ENCODE results near the gene KRT36.

The KRT36 gene

DNA sequence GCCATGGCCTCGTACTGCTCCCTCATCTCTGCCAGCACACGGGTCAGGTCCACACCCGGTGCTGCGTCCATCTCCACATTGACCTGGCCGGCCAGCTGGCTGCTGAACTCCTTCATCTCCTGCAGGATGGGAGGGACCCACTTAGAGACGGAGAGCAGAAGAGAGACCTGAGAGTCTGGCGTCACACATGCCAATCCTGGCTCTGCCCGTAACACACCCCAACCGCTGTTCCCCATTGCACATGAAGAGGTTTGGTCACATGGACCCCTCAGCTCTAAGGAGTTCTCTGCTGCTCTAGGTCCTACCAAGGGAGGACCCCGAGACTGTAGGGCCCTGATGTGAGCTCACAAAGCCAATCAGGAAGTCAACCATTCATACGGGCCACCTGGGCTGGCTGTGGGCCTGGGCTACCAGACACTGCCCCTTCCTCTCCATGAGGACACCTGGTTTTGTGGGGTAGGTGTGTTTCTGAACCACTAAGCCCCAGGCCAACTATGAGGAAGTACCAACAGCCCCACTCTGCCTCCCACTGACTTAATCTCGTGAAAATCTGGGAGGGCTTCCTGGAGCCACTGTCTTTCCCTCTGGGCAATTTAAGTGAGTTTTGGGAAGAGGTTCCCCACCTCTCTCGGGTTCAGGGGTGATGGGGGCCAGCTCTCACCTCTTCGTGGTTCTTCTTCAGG is 26.6 kb upstream of the KRT36 start:
- H3K9me3 ChIP-seq (ENCODE audit: severe bottlenecking): no peaks in the 10 kb centered on the region
- H3K36me3 ChIP-seq (ENCODE audit: low read depth): no peaks in the 10 kb centered on the region
- H3K4me3 ChIP-seq (ENCODE audit: severe bottlenecking): no peak overlapping the region
- TF ChIP-seq, protein P1, sequence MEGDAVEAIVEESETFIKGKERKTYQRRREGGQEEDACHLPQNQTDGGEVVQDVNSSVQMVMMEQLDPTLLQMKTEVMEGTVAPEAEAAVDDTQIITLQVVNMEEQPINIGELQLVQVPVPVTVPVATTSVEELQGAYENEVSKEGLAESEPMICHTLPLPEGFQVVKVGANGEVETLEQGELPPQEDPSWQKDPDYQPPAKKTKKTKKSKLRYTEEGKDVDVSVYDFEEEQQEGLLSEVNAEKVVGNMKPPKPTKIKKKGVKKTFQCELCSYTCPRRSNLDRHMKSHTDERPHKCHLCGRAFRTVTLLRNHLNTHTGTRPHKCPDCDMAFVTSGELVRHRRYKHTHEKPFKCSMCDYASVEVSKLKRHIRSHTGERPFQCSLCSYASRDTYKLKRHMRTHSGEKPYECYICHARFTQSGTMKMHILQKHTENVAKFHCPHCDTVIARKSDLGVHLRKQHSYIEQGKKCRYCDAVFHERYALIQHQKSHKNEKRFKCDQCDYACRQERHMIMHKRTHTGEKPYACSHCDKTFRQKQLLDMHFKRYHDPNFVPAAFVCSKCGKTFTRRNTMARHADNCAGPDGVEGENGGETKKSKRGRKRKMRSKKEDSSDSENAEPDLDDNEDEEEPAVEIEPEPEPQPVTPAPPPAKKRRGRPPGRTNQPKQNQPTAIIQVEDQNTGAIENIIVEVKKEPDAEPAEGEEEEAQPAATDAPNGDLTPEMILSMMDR (IDR thresholded peaks at IDR 0.05; ENCODE audit: poor library complexity, severe bottlenecking): no peak
- no peak overlapping the region for H3K27ac ChIP-seq (ENCODE audit: poor library complexity, severe bottlenecking)
- H3K4me1 ChIP-seq (ENCODE audit: insufficient read depth, poor library complexity, severe bottlenecking): peaks cover 39% of the 10 kb centered on the region
- DNase-seq (ENCODE audit: low spot score): no peak
- no peak for ATAC-seq (ENCODE audit: low read depth)
- H3K27me3 ChIP-seq (ENCODE audit: insufficient read depth, poor library complexity, severe bottlenecking): no peaks in the 10 kb centered on the region

GRCh38 chr17:41513168-41513547 is 23.4 kb upstream of the KRT36 start:
- Histone ChIP-seq H3K27ac (ENCODE audit: poor library complexity, severe bottlenecking) (no peak overlapping the region), H3K36me3 (ENCODE audit: low read depth) (no peaks in the 10 kb centered on the region), H3K9me3 (ENCODE audit: severe bottlenecking) (no peaks in the 10 kb centered on the region), H3K27me3 (ENCODE audit: insufficient read depth, poor library complexity, severe bottlenecking) (no peaks in the 10 kb centered on the region), H3K4me3 (ENCODE audit: severe bottlenecking) (no peak overlapping the region), H3K4me1 (ENCODE audit: insufficient read depth, poor library complexity, severe bottlenecking) (peaks cover 8% of the 10 kb centered on the region)
- ATAC-seq (ENCODE audit: low read depth): no peak
- DNase-seq (ENCODE audit: low spot score): no peak
- TF ChIP-seq, protein P1 (IDR thresholded peaks at IDR 0.05; ENCODE audit: poor library complexity, severe bottlenecking): no peak

DNA sequence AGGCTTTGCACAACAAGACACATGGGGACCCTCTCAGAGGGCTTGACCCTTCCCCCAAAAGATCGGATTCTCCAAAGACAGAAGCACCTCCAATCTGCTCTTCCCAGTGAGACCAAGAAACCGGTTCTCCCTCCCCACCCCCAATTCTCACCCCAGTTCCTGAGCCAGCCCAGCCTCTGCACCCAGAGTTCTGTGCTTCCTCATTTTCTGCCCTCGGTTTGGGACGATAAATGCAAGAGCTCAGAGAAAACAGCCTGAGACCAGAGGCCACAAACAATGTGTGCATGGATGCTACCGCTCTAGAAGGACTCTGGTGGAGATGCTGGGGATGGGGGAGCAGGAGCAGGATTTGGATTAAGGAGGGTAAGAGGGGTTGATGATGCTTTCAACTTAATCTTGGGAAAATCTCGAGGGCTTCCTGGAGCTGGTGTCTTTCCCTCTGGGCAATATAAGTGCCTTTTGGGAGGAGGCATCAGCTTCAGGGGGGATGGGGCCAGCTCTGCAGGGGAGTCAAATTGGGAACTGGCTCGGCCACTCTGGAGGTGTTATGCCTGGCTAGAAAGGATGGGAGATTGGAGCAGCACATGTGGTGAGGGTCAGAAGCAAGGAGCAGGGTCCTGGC is 22.9 kb upstream of the KRT36 start:
- ATAC-seq (ENCODE audit: low read depth) (no peak), DNase-seq (ENCODE audit: low spot score) (no peak)
- no peaks in the 10 kb centered on the region for H3K36me3 ChIP-seq (ENCODE audit: low read depth)
- no peak overlapping the region for H3K27ac ChIP-seq (ENCODE audit: poor library complexity, severe bottlenecking)
- H3K27me3 ChIP-seq (ENCODE audit: insufficient read depth, poor library complexity, severe bottlenecking): no peaks in the 10 kb centered on the region
- no peaks in the 10 kb centered on the region for H3K9me3 ChIP-seq (ENCODE audit: severe bottlenecking)
- TF ChIP-seq, protein P1 (IDR thresholded peaks at IDR 0.05; ENCODE audit: poor library complexity, severe bottlenecking): no peak
- peaks cover 9% of the 10 kb centered on the region for H3K4me1 ChIP-seq (ENCODE audit: insufficient read depth, poor library complexity, severe bottlenecking)
- H3K4me3 ChIP-seq (ENCODE audit: severe bottlenecking): no peak overlapping the region

GRCh38 chr17:41511716-41512115 is 22.0 kb upstream of the KRT36 start:
- TF ChIP-seq, protein P1 (IDR thresholded peaks at IDR 0.05; ENCODE audit: poor library complexity, severe bottlenecking): no peak
- no peak for ATAC-seq (ENCODE audit: low read depth)

DNA sequence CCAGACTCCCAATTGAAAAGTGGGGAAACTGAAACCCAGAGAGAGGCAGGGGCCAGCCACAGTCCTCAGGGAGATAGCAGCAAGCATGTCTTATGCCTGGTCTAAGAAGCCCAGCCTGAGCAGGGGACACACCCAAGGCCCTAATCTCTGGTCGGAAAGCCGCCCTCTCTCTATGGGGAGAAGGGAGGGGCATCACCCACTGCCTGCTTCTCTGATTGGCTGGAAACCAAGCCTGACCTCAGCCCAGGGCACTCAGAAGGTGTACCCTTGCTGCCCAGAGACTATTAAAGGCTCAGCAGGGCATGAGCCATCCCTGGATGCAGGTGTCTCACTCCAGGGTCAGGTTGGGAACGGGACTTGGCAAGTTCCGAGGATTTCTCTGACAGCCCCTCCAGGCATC is 21.4 kb upstream of the KRT36 start:
- DNase-seq (ENCODE audit: low spot score) (no peak), ATAC-seq (ENCODE audit: low read depth) (no peak)
- TF ChIP-seq, protein P1 (IDR thresholded peaks at IDR 0.05; ENCODE audit: poor library complexity, severe bottlenecking): no peak
- no peaks in the 10 kb centered on the region for H3K9me3 ChIP-seq (ENCODE audit: severe bottlenecking)
- H3K27me3 ChIP-seq (ENCODE audit: insufficient read depth, poor library complexity, severe bottlenecking): no peaks in the 10 kb centered on the region
- H3K36me3 ChIP-seq (ENCODE audit: low read depth): no peaks in the 10 kb centered on the region
- no peak overlapping the region for H3K4me3 ChIP-seq (ENCODE audit: severe bottlenecking)
- H3K27ac ChIP-seq (ENCODE audit: poor library complexity, severe bottlenecking): no peak overlapping the region
- H3K4me1 ChIP-seq (ENCODE audit: insufficient read depth, poor library complexity, severe bottlenecking): peaks cover 23% of the 10 kb centered on the region

More at GRCh38 chr17:41511716-41512115, 22.0 kb upstream of the KRT36 start:
- H3K4me3 ChIP-seq (ENCODE audit: severe bottlenecking): no peak overlapping the region
- H3K27ac ChIP-seq (ENCODE audit: poor library complexity, severe bottlenecking): no peak overlapping the region
- no peaks in the 10 kb centered on the region for H3K9me3 ChIP-seq (ENCODE audit: severe bottlenecking)
- H3K27me3 ChIP-seq (ENCODE audit: insufficient read depth, poor library complexity, severe bottlenecking): no peaks in the 10 kb centered on the region
- H3K4me1 ChIP-seq (ENCODE audit: insufficient read depth, poor library complexity, severe bottlenecking): peaks cover 17% of the 10 kb centered on the region
- H3K36me3 ChIP-seq (ENCODE audit: low read depth): no peaks in the 10 kb centered on the region
- no peak for DNase-seq (ENCODE audit: low spot score)
